ENCODE measurements around the gene DLEU7.

Gene DLEU7

GRCh38 chr13:50843257-50844083 is at the start of gene DLEU7:
Gene DLEU7, minus strand, starts transcription at chr13:50843692. Its CDS starts 46 bp downstream, at chr13:50843646.
- H3K4me3 ChIP-seq (ENCODE audit: control insufficient read depth, low read depth, low read length) = no peak within 1 kb of the TSS
- no peak for DNase-seq (ENCODE audit: low read depth)
- TF ChIP-seq CTCF (IDR thresholded peaks at IDR 0.05; ENCODE audit: control insufficient read depth, insufficient read depth, low read depth, low read length, missing control alignments) = no peak

- no peak for TF ChIP-seq CTCF (IDR thresholded peaks at IDR 0.05; ENCODE audit: control insufficient read depth, insufficient read depth, low read depth, low read length, missing control alignments)
- DNase-seq (ENCODE audit: low read depth) = no peak
- no peak overlapping the region for H3K4me3 ChIP-seq (ENCODE audit: control insufficient read depth, low read depth, low read length)
These were observed 48.9 kb upstream of the DLEU7 start for GRCh38 chr13:50892210-50892944.

- no peak overlapping the region for H3K4me3 ChIP-seq (ENCODE audit: control insufficient read depth, low read depth, low read length)
- TF ChIP-seq CTCF (IDR thresholded peaks at IDR 0.05; ENCODE audit: control insufficient read depth, insufficient read depth, low read depth, low read length, missing control alignments) = no peak
- DNase-seq (ENCODE audit: low read depth) = no peak
These were observed 47.7 kb upstream of the DLEU7 start for GRCh38 chr13:50891206-50891605.

- H3K4me3 ChIP-seq (ENCODE audit: control insufficient read depth, low read depth, low read length) = no peak overlapping the region
- TF ChIP-seq CTCF (IDR thresholded peaks at IDR 0.05; ENCODE audit: control insufficient read depth, insufficient read depth, low read depth, low read length, missing control alignments) = no peak
- no peak for DNase-seq (ENCODE audit: low read depth)
These were observed 45.8 kb upstream of the DLEU7 start for GRCh38 chr13:50889317-50889716.

GRCh38 chr13:50888362-50888761 is 44.9 kb upstream of the DLEU7 start:
- H3K4me3 ChIP-seq (ENCODE audit: control insufficient read depth, low read depth, low read length) = no peak overlapping the region
- DNase-seq (ENCODE audit: low read depth) = no peak
- TF ChIP-seq CTCF (IDR thresholded peaks at IDR 0.05; ENCODE audit: control insufficient read depth, insufficient read depth, low read depth, low read length, missing control alignments) = no peak

GRCh38 chr13:50887151-50887550 is 43.7 kb upstream of the DLEU7 start:
- no peak for TF ChIP-seq CTCF (IDR thresholded peaks at IDR 0.05; ENCODE audit: control insufficient read depth, insufficient read depth, low read depth, low read length, missing control alignments)
- DNase-seq (ENCODE audit: low read depth) = no peak
- H3K4me3 ChIP-seq (ENCODE audit: control insufficient read depth, low read depth, low read length) = no peak overlapping the region
